CD14-positive monocyte (primary cell): ENCODE results near the gene OR4D1. TPM values are rescaled to one million over a fixed set of nuclear protein-coding genes. Genes with fewer than 3 reads are reported as not detected.

Source experiments
- DNase-seq, 3 donors: peaks; one replicate each; pipeline ENCODE4 v3.0.0-alpha.2; 2011 to 2022
- H2AFZ ChIP-seq: 2 replicates; pipeline ENCODE4 v1.6.0; 2012; ENCODE audit warnings: mild to moderate bottlenecking, low read depth, low read length, inconsistent platforms; ENCODE audit not compliant: insufficient read depth, poor library complexity, severe bottlenecking
- H3K27ac ChIP-seq, 2 donors: 1 replicate in 1 of 2; 2 replicates in 1 of 2; pipeline ENCODE4 v1.5.1; 2012 to 2013; ENCODE audit warnings: low read length in 2 of 2, control low read depth in 1 of 2, inconsistent platforms in 1 of 2, low read depth in 1 of 2, mild to moderate bottlenecking in 1 of 2
- H3K27me3 ChIP-seq, 2 donors: one replicate each; pipeline versions ENCODE4 v1.6.0 to v1.6.1; 2011 to 2013; ENCODE audit warnings: low read length in 2 of 2; ENCODE audit not compliant: control insufficient read depth in 2 of 2, insufficient read depth in 2 of 2
- H3K36me3 ChIP-seq, 2 donors: replicated peaks in 1 of 2; 1 replicate in 1 of 2; 2 replicates in 1 of 2; pipeline versions ENCODE4 v1.5.1 to v1.6.1; 2012 to 2013; ENCODE audit warnings: low read length in 2 of 2, control low read depth in 1 of 2, inconsistent platforms in 1 of 2, mild to moderate bottlenecking in 1 of 2; ENCODE audit not compliant: insufficient read depth in 2 of 2, control insufficient read depth in 1 of 2
- H3K4me1 ChIP-seq, 2 donors: 1 replicate in 1 of 2; 2 replicates in 1 of 2; pipeline versions ENCODE4 v1.5.1 to v1.6.1; 2012 to 2013; ENCODE audit warnings: low read length in 2 of 2, control low read depth in 1 of 2, inconsistent platforms in 1 of 2, mild to moderate bottlenecking in 1 of 2, moderate library complexity in 1 of 2; ENCODE audit not compliant: insufficient read depth in 2 of 2, control insufficient read depth in 1 of 2
- H3K4me2 ChIP-seq: replicated peaks from 2 replicates; pipeline ENCODE3; 2012; ENCODE audit warnings: low read length, moderate library complexity, mild to moderate bottlenecking; ENCODE audit not compliant: poor library complexity, severe bottlenecking; ENCODE audit errors: extremely low read depth
- H3K4me3 ChIP-seq, 3 experiments: fragments of 200-600 bp in 1 of 3; sonication (generic) in 1 of 3; replicated peaks in 1 of 3; 1 replicate in 2 of 3; 2 replicates in 1 of 3; pipeline ENCODE4 v1.5.1; 2011 to 2013; ENCODE audit warnings: low read length in 3 of 3, mild to moderate bottlenecking in 3 of 3, control low read depth in 2 of 3, low read depth in 2 of 3, inconsistent platforms in 1 of 3, moderate library complexity in 1 of 3
- H3K79me2 ChIP-seq: 2 replicates; pipeline ENCODE4 v1.6.0; 2012; ENCODE audit warnings: mild to moderate bottlenecking, control low read depth, inconsistent platforms, low read length, moderate library complexity; ENCODE audit not compliant: insufficient read depth
- H3K9ac ChIP-seq: 2 replicates; pipeline ENCODE4 v1.6.0; 2017; ENCODE audit warnings: low read length, mild to moderate bottlenecking; ENCODE audit not compliant: insufficient read depth, poor library complexity, severe bottlenecking
- H3K9me3 ChIP-seq, 2 donors: replicated peaks in 1 of 2; 1 replicate in 1 of 2; 2 replicates in 1 of 2; pipeline versions ENCODE4 v1.5.1 to v1.6.1; 2012 to 2013; ENCODE audit warnings: low read length in 2 of 2, control low read depth in 1 of 2; ENCODE audit not compliant: control insufficient read depth in 1 of 2, insufficient read depth in 1 of 2
- H4K20me1 ChIP-seq: 2 replicates; pipeline ENCODE4 v1.6.0; 2012; ENCODE audit warnings: mild to moderate bottlenecking, low read length, control low read depth, moderate library complexity; ENCODE audit not compliant: insufficient read depth
- H3K27ac Mint-ChIP-seq, 7 donors: one replicate each; pipeline ENCODE4 v1.8.0; 2020; ENCODE audit warnings: mild to moderate bottlenecking in 7 of 7, mixed read lengths in 7 of 7, moderate library complexity in 6 of 7, inconsistent platforms in 2 of 7
- H3K27me3 Mint-ChIP-seq, 3 donors: one replicate each; pipeline ENCODE4 v1.8.0; 2021 to 2022; ENCODE audit warnings: low read depth in 3 of 3, mild to moderate bottlenecking in 3 of 3, mixed read lengths in 3 of 3, moderate library complexity in 3 of 3, inconsistent platforms in 1 of 3
- H3K36me3 Mint-ChIP-seq, 2 donors: one replicate each; pipeline ENCODE4 v1.8.0; 2020; ENCODE audit warnings: mixed read lengths in 2 of 2, inconsistent platforms in 1 of 2, mild to moderate bottlenecking in 1 of 2
- H3K4me1 Mint-ChIP-seq: one replicate; pipeline ENCODE4 v1.8.0; 2020; ENCODE audit warnings: mild to moderate bottlenecking, mixed read lengths
- H3K4me3 Mint-ChIP-seq, 2 donors: one replicate each; pipeline ENCODE4 v1.8.0; 2020; ENCODE audit warnings: mild to moderate bottlenecking in 2 of 2, mixed read lengths in 2 of 2, moderate library complexity in 1 of 2
- H3K9me3 Mint-ChIP-seq, 7 donors: one replicate each; pipeline ENCODE4 v1.8.0; 2020 to 2022; ENCODE audit warnings: mixed read lengths in 7 of 7, mild to moderate bottlenecking in 6 of 7, moderate library complexity in 6 of 7, inconsistent platforms in 2 of 7
- WGBS: methylation state at CpG from one replicate; pipeline ENCODE4 v1.1.5; 2013; ENCODE audit warnings: missing lambda C conversion rate; ENCODE audit not compliant: insufficient coverage; 5-methylcytosine and 5-hydroxymethylcytosine counted together
- intact Hi-C, 2 donors: fragments of 100-400 bp; cut with micrococcal nuclease; formaldehyde crosslinking; loops; one replicate each; pipeline versions ENCODE4 v1.15.0 to v1.15.1; 2023
- polyA plus RNA-seq, 3 donors: library from polyadenylated mRNA; depleted of rRNA in 1 of 3; unstranded in 2 of 3; stranded (reverse) in 1 of 3; fragments of 300-500 nt in 2 of 3; fragments of >200 nt in 1 of 3; fragmentation: Illumina TruSeq in 2 of 3; gene quantifications; 1 replicate in 2 of 3; 2 replicates in 1 of 3; pipeline ENCODE4 v1.2.3, GENCODE V29; 2012 to 2021
- TF ChIP-seq, protein P1 (sequence below): fragments of 200-600 bp; IDR thresholded peaks from one replicate; pipeline ENCODE4 v1.8.0; 2022; ENCODE audit warnings: antibody characterized with exemption, mild to moderate bottlenecking

Gene OR4D1
- polyA plus RNA-seq, 3 donors = 0.03 TPM; not detected in 2

DNA sequence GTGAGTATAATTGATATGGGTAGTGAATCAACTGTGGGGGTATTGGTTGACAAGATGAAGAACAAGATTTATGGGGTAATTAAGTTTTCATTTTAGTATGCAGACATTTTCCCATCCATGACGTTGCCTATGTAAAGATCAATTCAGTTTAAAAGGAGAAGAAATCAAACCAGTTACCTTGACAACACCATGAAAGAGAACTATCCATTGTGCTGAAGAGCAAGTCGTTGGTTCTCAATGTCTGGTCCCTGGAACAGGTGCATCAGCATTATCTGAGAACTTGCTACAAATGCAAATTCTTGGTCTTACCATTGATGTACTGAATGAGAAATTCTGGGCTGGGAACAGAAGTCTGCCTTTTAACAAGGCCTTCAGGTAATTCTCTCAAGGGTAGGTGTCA lies 17.8 kb downstream of the OR4D1 start:
- no peaks in the 10 kb centered on the region for H4K20me1 ChIP-seq
- Mint-ChIP-seq H3K9me3 (peaks cover 0 to 4% (median 0%) of the 10 kb centered on the region in 7 donors), H3K36me3 (no peaks in the 10 kb centered on the region), H3K27ac (no peak overlapping the region), H3K27me3 (peaks cover 18 to 38% (median 20%) of the 10 kb centered on the region in 3 donors), H3K4me3 (no peak overlapping the region), H3K4me1 (no peaks in the 10 kb centered on the region)
- no peak overlapping the region for H3K4me2 ChIP-seq
- H3K27me3 ChIP-seq = peaks cover 24 to 37% of the 10 kb centered on the region in 2 donors
- no peaks in the 10 kb centered on the region for H3K36me3 ChIP-seq
- no peaks in the 10 kb centered on the region for H3K79me2 ChIP-seq
- H3K4me3 ChIP-seq = no peak overlapping the region
- TF ChIP-seq, protein P1, sequence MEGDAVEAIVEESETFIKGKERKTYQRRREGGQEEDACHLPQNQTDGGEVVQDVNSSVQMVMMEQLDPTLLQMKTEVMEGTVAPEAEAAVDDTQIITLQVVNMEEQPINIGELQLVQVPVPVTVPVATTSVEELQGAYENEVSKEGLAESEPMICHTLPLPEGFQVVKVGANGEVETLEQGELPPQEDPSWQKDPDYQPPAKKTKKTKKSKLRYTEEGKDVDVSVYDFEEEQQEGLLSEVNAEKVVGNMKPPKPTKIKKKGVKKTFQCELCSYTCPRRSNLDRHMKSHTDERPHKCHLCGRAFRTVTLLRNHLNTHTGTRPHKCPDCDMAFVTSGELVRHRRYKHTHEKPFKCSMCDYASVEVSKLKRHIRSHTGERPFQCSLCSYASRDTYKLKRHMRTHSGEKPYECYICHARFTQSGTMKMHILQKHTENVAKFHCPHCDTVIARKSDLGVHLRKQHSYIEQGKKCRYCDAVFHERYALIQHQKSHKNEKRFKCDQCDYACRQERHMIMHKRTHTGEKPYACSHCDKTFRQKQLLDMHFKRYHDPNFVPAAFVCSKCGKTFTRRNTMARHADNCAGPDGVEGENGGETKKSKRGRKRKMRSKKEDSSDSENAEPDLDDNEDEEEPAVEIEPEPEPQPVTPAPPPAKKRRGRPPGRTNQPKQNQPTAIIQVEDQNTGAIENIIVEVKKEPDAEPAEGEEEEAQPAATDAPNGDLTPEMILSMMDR = no peak
- no peak overlapping the region for H3K27ac ChIP-seq
- no peak overlapping the region for H3K9ac ChIP-seq
- WGBS = 43% methylated on average over 1 of the region's 2 CpGs
- no peaks in the 10 kb centered on the region for H3K9me3 ChIP-seq
- DNase-seq = no peak
- no peaks in the 10 kb centered on the region for H3K4me1 ChIP-seq
- no peak overlapping the region for H2AFZ ChIP-seq
- intact Hi-C loops = no loop called here

DNA sequence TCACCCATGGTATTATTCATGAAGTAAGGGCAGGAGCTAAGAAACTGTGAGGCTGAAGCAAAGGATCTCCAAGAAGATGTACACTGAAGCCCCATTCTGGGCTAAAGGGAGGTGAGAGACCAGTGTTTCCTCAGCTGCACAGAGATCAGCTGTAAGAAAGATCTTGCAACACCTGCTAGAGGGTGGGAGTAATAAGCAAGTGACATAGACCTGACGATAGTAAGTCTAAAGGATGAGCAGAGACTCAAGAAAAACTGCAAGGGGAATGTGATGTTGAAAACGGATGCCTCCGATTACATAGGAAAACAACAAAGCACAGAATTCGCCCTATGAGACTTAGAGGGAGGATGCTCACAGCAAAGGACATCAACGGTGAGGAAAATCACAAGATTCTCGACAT lies 18.5 kb downstream of the OR4D1 start, which contains the start of gene OR4D2:
OR4D2 (plus strand) TSS at position 301 of the 400 bp plus-strand sequence. CDS start 2,674 bp downstream, outside the sequence.
- Mint-ChIP-seq H3K27me3 (peaks cover 15 to 40% (median 19%) of the 10 kb centered on the region in 3 donors), H3K27ac (no peak within 1 kb of the TSS)

More for the DNA sequence above, 18.5 kb downstream of the OR4D1 start, which contains the start of gene OR4D2:
- Histone ChIP-seq H3K4me3 (no peak within 1 kb of the TSS), H3K27me3 (peaks cover 26 to 37% of the 10 kb centered on the region in 2 donors), H3K9me3 (no peaks in the 10 kb centered on the region), H2AFZ (no peak within 1 kb of the TSS), H4K20me1 (no peaks in the 10 kb centered on the region), H3K9ac (no peak within 1 kb of the TSS), H3K4me2 (no peak within 1 kb of the TSS), H3K36me3 (no peaks in the 10 kb centered on the region), H3K4me1 (no peaks in the 10 kb centered on the region), H3K79me2 (no peaks in the 10 kb centered on the region), H3K27ac (no peak within 1 kb of the TSS)
- Mint-ChIP-seq H3K9me3 (peaks cover 0 to 4% (median 0%) of the 10 kb centered on the region in 7 donors), H3K4me3 (peak within 1 kb of the TSS in 1 of 2 donors; percentile 33), H3K4me1 (no peaks in the 10 kb centered on the region), H3K36me3 (no peaks in the 10 kb centered on the region)
- 76% methylated on average over 3 of the region's 6 CpGs for WGBS
- DNase-seq = no peak
- TF ChIP-seq, protein P1 = no peak
- intact Hi-C loops = no loop called here
